Progenitor cell of endocrine pancreas (in vitro differentiated cells): ENCODE data around the gene ZEB1. TPM values are rescaled to one million over a fixed set of nuclear protein-coding genes. Genes with fewer than 3 reads are reported as not detected.

Source experiments
- DNase-seq: peaks from one replicate; pipeline ENCODE4 v3.0.0; 2021; ENCODE audit warnings: low spot score; ENCODE audit not compliant: unreplicated experiment
- H3K27ac Mint-ChIP-seq: 2 replicates; pipeline ENCODE4 v1.8.0; 2021; ENCODE audit warnings: mild to moderate bottlenecking, moderate library complexity, mixed read lengths
- H3K27me3 Mint-ChIP-seq: 2 replicates; pipeline ENCODE4 v1.8.0; 2021; ENCODE audit warnings: mixed read lengths
- H3K36me3 Mint-ChIP-seq: 2 replicates; pipeline ENCODE4 v1.8.0; 2022; ENCODE audit warnings: mixed read lengths; ENCODE audit not compliant: insufficient read depth
- H3K4me1 Mint-ChIP-seq: 2 replicates; pipeline ENCODE4 v1.8.0; 2021; ENCODE audit warnings: low read depth, mixed read lengths
- H3K4me3 Mint-ChIP-seq: 2 replicates; pipeline ENCODE4 v1.8.0; 2021; ENCODE audit warnings: low read depth, mild to moderate bottlenecking, moderate library complexity, mixed read lengths
- H3K9me3 Mint-ChIP-seq: 2 replicates; pipeline ENCODE4 v1.8.0; 2021; ENCODE audit warnings: low read depth, mixed read lengths
- CTCF ChIP-seq: fragments of 200-600 bp; sonication (generic); IDR thresholded peaks from one replicate; pipeline ENCODE4 v1.5.0; 2021; ENCODE audit warnings: antibody characterized with exemption, mild to moderate bottlenecking; ENCODE audit not compliant: unreplicated experiment
- total RNA-seq: library from RNA; stranded (reverse); gene quantifications from 2 replicates; pipeline ENCODE4 v1.2.1, GENCODE V29; 2021

Gene ZEB1
- total RNA-seq, 1 donor from 2014 or later = 1.7 TPM

- H3K36me3 Mint-ChIP-seq = no peaks in the 10 kb centered on the region
- H3K4me1 Mint-ChIP-seq = no peaks in the 10 kb centered on the region
- peaks cover 7% of the 10 kb centered on the region for H3K27me3 Mint-ChIP-seq
- TF ChIP-seq CTCF = no peak
- no peak for DNase-seq
- H3K4me3 Mint-ChIP-seq = no peak overlapping the region
- no peak overlapping the region for H3K27ac Mint-ChIP-seq
- H3K9me3 Mint-ChIP-seq = no peaks in the 10 kb centered on the region
These were observed 55.2 kb downstream of the ZEB1 start for GRCh38 chr10:31374146-31374696.

DNA sequence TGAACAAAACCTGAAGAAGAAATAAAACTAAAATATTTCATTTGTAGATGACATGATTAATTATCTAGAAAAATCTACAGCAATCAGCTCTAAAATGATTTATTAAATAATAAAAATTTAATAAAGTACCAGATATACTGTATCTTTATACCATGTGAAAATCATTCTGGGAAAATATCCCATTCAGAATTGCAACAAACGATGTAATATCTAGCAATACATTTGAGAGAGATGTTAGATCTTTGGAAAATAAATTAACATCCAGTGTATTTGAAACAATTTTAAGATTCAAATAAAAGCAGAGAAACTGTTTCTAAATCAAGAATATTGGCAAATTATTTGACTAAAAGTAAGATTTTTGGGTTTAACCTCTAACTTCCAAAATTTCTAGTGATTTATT lies 62.2 kb downstream of the ZEB1 start:
- TF ChIP-seq CTCF = no peak
- H3K27me3 Mint-ChIP-seq = no peaks in the 10 kb centered on the region
- H3K36me3 Mint-ChIP-seq = no peaks in the 10 kb centered on the region
- no peaks in the 10 kb centered on the region for H3K4me1 Mint-ChIP-seq
- H3K9me3 Mint-ChIP-seq = no peaks in the 10 kb centered on the region
- no peak for DNase-seq
- H3K4me3 Mint-ChIP-seq = no peak overlapping the region
- H3K27ac Mint-ChIP-seq = no peak overlapping the region

- H3K36me3 Mint-ChIP-seq = no peaks in the 10 kb centered on the region
- no peaks in the 10 kb centered on the region for H3K27me3 Mint-ChIP-seq
These were observed 62.8 kb downstream of the ZEB1 start for GRCh38 chr10:31381766-31382316.

GRCh38 chr10:31383810-31384588 lies 65.0 kb downstream of the ZEB1 start:
- Mint-ChIP-seq H3K4me1 (no peaks in the 10 kb centered on the region), H3K36me3 (no peaks in the 10 kb centered on the region), H3K27me3 (no peaks in the 10 kb centered on the region), H3K9me3 (no peaks in the 10 kb centered on the region), H3K27ac (no peak overlapping the region), H3K4me3 (no peak overlapping the region)
- TF ChIP-seq CTCF = no peak
- DNase-seq = no peak

More at GRCh38 chr10:31381766-31382316, 62.8 kb downstream of the ZEB1 start:
- no peak for TF ChIP-seq CTCF
- no peak overlapping the region for H3K27ac Mint-ChIP-seq
- H3K9me3 Mint-ChIP-seq = no peaks in the 10 kb centered on the region
- no peak overlapping the region for H3K4me3 Mint-ChIP-seq
- DNase-seq = no peak
- no peaks in the 10 kb centered on the region for H3K4me1 Mint-ChIP-seq

DNA sequence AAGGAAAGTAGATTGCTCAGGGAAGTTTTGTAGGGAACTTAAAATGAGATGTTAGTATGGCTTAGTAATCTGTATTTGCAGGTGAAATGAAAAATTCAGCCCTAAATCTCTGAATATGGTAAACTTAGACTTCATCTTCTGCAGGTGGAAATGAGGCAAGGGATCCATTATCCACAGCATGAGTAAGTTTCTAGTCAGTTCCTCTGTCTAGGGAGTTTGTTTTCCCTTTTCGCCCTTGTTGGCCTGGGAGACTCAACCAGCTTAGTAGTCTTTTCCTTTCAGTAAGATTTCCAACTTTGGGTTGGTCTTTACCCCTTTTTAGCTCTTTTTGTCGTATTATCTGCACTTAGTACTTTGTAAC lies 65.6 kb downstream of the ZEB1 start:
- Mint-ChIP-seq H3K4me3 (no peak overlapping the region), H3K4me1 (no peaks in the 10 kb centered on the region), H3K9me3 (no peaks in the 10 kb centered on the region), H3K27me3 (no peaks in the 10 kb centered on the region), H3K36me3 (no peaks in the 10 kb centered on the region), H3K27ac (no peak overlapping the region)
- no peak for TF ChIP-seq CTCF
- no peak for DNase-seq
